ENCODE measurements around the gene SYCP2. TPM values are rescaled to one million over a fixed set of nuclear protein-coding genes. Genes with fewer than 3 reads are reported as not detected.

The SYCP2 gene
- total and polyA plus RNA-seq, 7 donors: 0.50 to 7.8 (median 1.6) TPM

GRCh38 chr20:59940956-59941294 is 7.5 kb upstream of the SYCP2 start:
- intact Hi-C loops (cut with DNase I): no loop called here
- H3K4me3 ChIP-seq: peak overlapping the region; percentile 50 to 78 (median 68)
- H3K4me1 ChIP-seq: peaks cover 0 to 72% (median 52%) of the 10 kb centered on the region in 4 donors
- peaks cover 4 to 34% (median 9%) of the 10 kb centered on the region in 4 donors for H3K36me3 ChIP-seq
- H3K27me3 ChIP-seq: no peaks in the 10 kb centered on the region
- no peaks in the 10 kb centered on the region for H3K9me3 ChIP-seq
- DNase-seq: no peak
- TF ChIP-seq POLR2AphosphoS5 (IDR thresholded peaks at IDR 0.05) (no peak), EP300 (IDR thresholded peaks at IDR 0.05) (no peak), POLR2A (IDR thresholded peaks at IDR 0.05) (no peak)
- WGBS, 2 donors: 0 to 1% methylated on average over 4 of the region's 4 CpGs
- peak overlapping the region; percentile 96 to 98 (median 98) for H3K27ac ChIP-seq

GRCh38 chr20:59940129-59940955 is 6.9 kb upstream of the SYCP2 start, which contains the start of the genes FAM217B and PPP1R3D:
TSS of gene FAM217B (plus strand) at chr20:59940389. CDS start at chr20:59943944, 3,555 bp downstream.
TSS of gene PPP1R3D (minus strand) at chr20:59940305. CDS start at chr20:59939931, 374 bp downstream.
- peak; percentile 100 for DNase-seq
- H3K36me3 ChIP-seq: peaks cover 4 to 32% (median 9%) of the 10 kb centered on the region in 4 donors
- H3K4me1 ChIP-seq: peaks cover 0 to 67% (median 47%) of the 10 kb centered on the region in 4 donors
- intact Hi-C loops (cut with DNase I): no loop called here
- peak within 1 kb of the TSS; percentile 96 to 98 (median 98) for H3K27ac ChIP-seq
- no peaks in the 10 kb centered on the region for H3K27me3 ChIP-seq
- peak in 1 of 4 experiments; percentile 8 for TF ChIP-seq CTCF (IDR thresholded peaks at IDR 0.05)
- peak in 2 of 4 donors; percentile 25 to 42 for TF ChIP-seq EP300 (IDR thresholded peaks at IDR 0.05)
- TF ChIP-seq POLR2AphosphoS5 (IDR thresholded peaks at IDR 0.05): peak; percentile 74 to 93 (median 89)
- TF ChIP-seq POLR2A (IDR thresholded peaks at IDR 0.05): peak; percentile 51 to 60
- no peaks in the 10 kb centered on the region for H3K9me3 ChIP-seq
- H3K4me3 ChIP-seq: peak within 1 kb of the TSS; percentile 50 to 78 (median 68)
- 0 to 1% methylated on average over 57 of the region's 57 CpGs for WGBS, 2 donors

- Histone ChIP-seq H3K27ac (peak overlapping the region; percentile 96 to 98 (median 98)), H3K9me3 (no peaks in the 10 kb centered on the region), H3K4me3 (peak overlapping the region; percentile 50 to 78 (median 68)), H3K4me1 (peaks cover 0 to 62% (median 43%) of the 10 kb centered on the region in 4 donors), H3K36me3 (peaks cover 4 to 27% (median 9%) of the 10 kb centered on the region in 4 donors), H3K27me3 (no peaks in the 10 kb centered on the region)
- no peak for TF ChIP-seq POLR2AphosphoS5 (IDR thresholded peaks at IDR 0.05)
- TF ChIP-seq CTCF (IDR thresholded peaks at IDR 0.05): no peak
- TF ChIP-seq POLR2A (IDR thresholded peaks at IDR 0.05): no peak
- TF ChIP-seq EP300 (IDR thresholded peaks at IDR 0.05): no peak
- DNase-seq: peak; percentile 74
- intact Hi-C loops (cut with DNase I): no loop called here
- WGBS, 2 donors: 0% methylated on average over 24 of the region's 24 CpGs
These were observed 6.4 kb upstream of the SYCP2 start for GRCh38 chr20:59939879-59940128.

GRCh38 chr20:59939052-59939878 is 5.8 kb upstream of the SYCP2 start:
- Histone ChIP-seq H3K36me3 (peaks cover 3 to 22% (median 7%) of the 10 kb centered on the region in 4 donors), H3K4me3 (peak overlapping the region; percentile 50 to 78 (median 68)), H3K27me3 (no peaks in the 10 kb centered on the region), H3K4me1 (peaks cover 0 to 57% (median 42%) of the 10 kb centered on the region in 4 donors), H3K9me3 (no peaks in the 10 kb centered on the region), H3K27ac (peak overlapping the region; percentile 96 to 98 (median 98))
- WGBS, 2 donors: 47 to 48% methylated on average over 104 of the region's 104 CpGs
- peak; percentile 72 for DNase-seq
- intact Hi-C loops (cut with DNase I): no loop called here
- no peak for TF ChIP-seq CTCF (IDR thresholded peaks at IDR 0.05)
- TF ChIP-seq EP300 (IDR thresholded peaks at IDR 0.05): no peak
- no peak for TF ChIP-seq POLR2AphosphoS5 (IDR thresholded peaks at IDR 0.05)
- TF ChIP-seq POLR2A (IDR thresholded peaks at IDR 0.05): no peak

- Histone ChIP-seq H3K4me3 (peak overlapping the region in 3 of 4 donors; percentile 65 to 78 (median 71)), H3K4me1 (peaks cover 0 to 57% (median 42%) of the 10 kb centered on the region in 4 donors), H3K9me3 (no peaks in the 10 kb centered on the region), H3K27me3 (no peaks in the 10 kb centered on the region), H3K27ac (peak overlapping the region; percentile 96 to 98 (median 98)), H3K36me3 (peaks cover 0 to 16% (median under 1%) of the 10 kb centered on the region in 4 donors)
- TF ChIP-seq CTCF (IDR thresholded peaks at IDR 0.05) (no peak), EP300 (IDR thresholded peaks at IDR 0.05) (no peak), POLR2A (IDR thresholded peaks at IDR 0.05) (no peak), POLR2AphosphoS5 (IDR thresholded peaks at IDR 0.05) (no peak)
- DNase-seq: peak; percentile 75
- WGBS, 2 donors: 87% methylated on average over 7 of the region's 7 CpGs
- intact Hi-C loops (cut with DNase I): no loop called here
These were observed 5.2 kb upstream of the SYCP2 start for GRCh38 chr20:59938696-59939051.

Measured in sigmoid colon (tissue), 7 donors.